Mucosa of descending colon (tissue), 3 donors: ENCODE data around the gene PRKACA. TPM values are rescaled to one million over a fixed set of nuclear protein-coding genes. Genes with fewer than 3 reads are reported as not detected.

Experiments used
- ATAC-seq: fragments of 200-7000 bp; cut with Tn5 transposase; one replicate; pipeline ENCODE4 v1.9.1; 2020; ENCODE audit warnings: mild to moderate bottlenecking, moderate library complexity
- DNase-seq, 3 donors: peaks; one replicate each; pipeline ENCODE4 v3.0.0-alpha.2; 2020
- H3K36me3 ChIP-seq: fragments of 200-600 bp; one replicate; pipeline ENCODE4 v1.8.0; 2021; ENCODE audit warnings: low read depth, mild to moderate bottlenecking
- H3K4me1 ChIP-seq: fragments of 200-600 bp; one replicate; pipeline ENCODE4 v1.8.0; 2021; ENCODE audit warnings: low read depth, mild to moderate bottlenecking
- H3K4me3 ChIP-seq: fragments of 200-600 bp; one replicate; pipeline ENCODE4 v1.8.0; 2021; ENCODE audit warnings: mild to moderate bottlenecking
- H3K9me3 ChIP-seq: fragments of 200-600 bp; one replicate; pipeline ENCODE4 v1.8.0; 2021; ENCODE audit warnings: mild to moderate bottlenecking
- intact Hi-C, 2 donors: fragments of 100-400 bp; cut with DNase I in 1 of 2; cut with micrococcal nuclease in 1 of 2; formaldehyde crosslinking; loops; one replicate each; pipeline versions ENCODE4 v1.11.0 to v1.11.1; 2022; cut with DNase I, micrococcal nuclease
- total RNA-seq, 3 donors: library from RNA; stranded (reverse); fragmentation: NEBNext Ultra II Directional in 2 of 3; extraction: Animal tissue kit (Norgen Biotek cat#: 25700) in 2 of 3; gene quantifications; one replicate each; pipeline versions ENCODE4 v1.2.1 to v1.2.4, GENCODE V29; 2021 to 2023
- TF ChIP-seq, protein P1 (sequence below): fragments of 200-600 bp; IDR thresholded peaks from one replicate; pipeline ENCODE4 v1.8.0; 2022; ENCODE audit warnings: antibody characterized with exemption, mild to moderate bottlenecking
- donor health status: DM: no; HTN: no; CAD: no; lungs with moderate emphysema.
- donor health status: DM: no; HTN: no; CAD: no.
- donor health status: DM: no; HTN: yes; CAD: no.

PRKACA gene
- total RNA-seq, 3 donors from 2014 or later: 75.4 to 100 (median 89.1) TPM

DNA sequence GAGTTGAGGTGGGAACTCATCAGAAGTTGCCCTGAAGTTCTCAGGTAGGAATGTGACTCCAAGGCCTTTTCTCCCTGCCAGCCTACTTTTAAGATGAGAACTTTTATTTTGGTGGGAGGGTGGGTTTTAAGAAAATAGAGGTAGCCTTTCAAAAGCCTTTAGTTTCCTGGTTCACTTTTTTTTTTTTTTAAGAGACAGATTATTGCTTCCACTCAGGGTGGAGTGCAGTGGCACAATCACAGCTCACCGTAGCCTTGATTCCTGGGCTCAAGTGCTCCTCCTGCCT, 34.9 kb downstream of the PRKACA start:
- H3K36me3 ChIP-seq: peaks cover 4% of the 10 kb centered on the region
- TF ChIP-seq, protein P1, sequence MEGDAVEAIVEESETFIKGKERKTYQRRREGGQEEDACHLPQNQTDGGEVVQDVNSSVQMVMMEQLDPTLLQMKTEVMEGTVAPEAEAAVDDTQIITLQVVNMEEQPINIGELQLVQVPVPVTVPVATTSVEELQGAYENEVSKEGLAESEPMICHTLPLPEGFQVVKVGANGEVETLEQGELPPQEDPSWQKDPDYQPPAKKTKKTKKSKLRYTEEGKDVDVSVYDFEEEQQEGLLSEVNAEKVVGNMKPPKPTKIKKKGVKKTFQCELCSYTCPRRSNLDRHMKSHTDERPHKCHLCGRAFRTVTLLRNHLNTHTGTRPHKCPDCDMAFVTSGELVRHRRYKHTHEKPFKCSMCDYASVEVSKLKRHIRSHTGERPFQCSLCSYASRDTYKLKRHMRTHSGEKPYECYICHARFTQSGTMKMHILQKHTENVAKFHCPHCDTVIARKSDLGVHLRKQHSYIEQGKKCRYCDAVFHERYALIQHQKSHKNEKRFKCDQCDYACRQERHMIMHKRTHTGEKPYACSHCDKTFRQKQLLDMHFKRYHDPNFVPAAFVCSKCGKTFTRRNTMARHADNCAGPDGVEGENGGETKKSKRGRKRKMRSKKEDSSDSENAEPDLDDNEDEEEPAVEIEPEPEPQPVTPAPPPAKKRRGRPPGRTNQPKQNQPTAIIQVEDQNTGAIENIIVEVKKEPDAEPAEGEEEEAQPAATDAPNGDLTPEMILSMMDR: no peak
- ATAC-seq (no peak), DNase-seq (peak in 1 of 3 donors; percentile 35)
- H3K9me3 ChIP-seq: no peaks in the 10 kb centered on the region
- no peak overlapping the region for H3K4me3 ChIP-seq
- intact Hi-C loops: no loop called here
- peaks cover 20% of the 10 kb centered on the region for H3K4me1 ChIP-seq

DNA sequence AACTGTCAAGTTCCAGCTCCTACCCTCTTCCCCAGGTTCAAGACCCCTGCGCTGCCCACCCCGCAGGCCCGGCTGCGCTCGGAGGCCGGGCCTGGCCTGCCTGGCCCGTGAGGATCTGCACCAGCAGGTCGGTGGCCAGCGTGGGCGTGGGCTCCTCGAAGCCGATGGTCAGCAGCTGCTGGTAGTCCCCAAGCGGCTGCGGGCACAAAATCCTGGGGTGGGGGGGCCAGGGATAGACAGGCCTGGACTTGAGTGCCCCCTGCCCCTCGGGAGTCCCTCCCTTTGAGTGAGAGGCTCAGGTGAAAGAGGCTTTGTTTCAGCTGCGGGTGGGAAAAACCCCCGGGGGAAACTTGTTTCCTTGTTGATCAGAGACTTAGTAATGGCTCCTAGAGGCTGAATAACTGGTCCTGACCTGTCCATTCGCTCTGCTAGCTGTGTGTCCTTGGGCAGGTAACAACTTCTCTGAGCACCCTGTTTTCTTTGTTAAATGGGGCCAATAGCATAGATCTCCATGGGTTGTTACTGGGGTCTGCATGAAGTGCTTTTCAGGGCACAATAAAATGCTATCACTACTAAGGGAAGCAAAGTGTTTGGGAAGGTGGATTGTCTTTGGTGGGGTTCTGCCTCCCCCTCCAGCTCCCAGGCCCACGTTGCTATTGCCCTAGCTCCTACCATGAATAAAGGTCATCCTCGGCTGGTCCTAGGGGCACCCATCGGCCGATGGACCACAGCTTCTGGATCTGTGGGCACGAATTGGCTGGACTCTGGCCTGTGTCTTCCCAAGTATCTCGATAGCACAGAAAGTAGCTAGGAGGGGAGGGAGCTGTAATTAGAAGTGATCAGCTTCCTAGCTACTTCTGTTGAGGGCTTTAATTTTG, 35.5 kb downstream of the PRKACA start:
- Histone ChIP-seq H3K4me1 (peaks cover 20% of the 10 kb centered on the region), H3K9me3 (no peaks in the 10 kb centered on the region), H3K4me3 (peak overlapping the region; percentile 63), H3K36me3 (peaks cover 4% of the 10 kb centered on the region)
- peak; percentile 34 for ATAC-seq
- intact Hi-C loops: no loop called here
- TF ChIP-seq, protein P1: no peak
- peak; percentile 31 to 84 (median 63) for DNase-seq

- peaks cover 22% of the 10 kb centered on the region for H3K4me1 ChIP-seq
- ATAC-seq (peak; percentile 91), DNase-seq (peak; percentile 99)
- H3K36me3 ChIP-seq: peaks cover 4% of the 10 kb centered on the region
- TF ChIP-seq, protein P1: no peak
- peak overlapping the region; percentile 63 for H3K4me3 ChIP-seq
- H3K9me3 ChIP-seq: no peaks in the 10 kb centered on the region
- intact Hi-C loops: no loop called here
Observed at GRCh38 chr19:14080887-14081796, 36.4 kb downstream of the PRKACA start.

GRCh38 chr19:14078411-14078810, 39.2 kb downstream of the PRKACA start:
- Histone ChIP-seq H3K4me3 (no peak overlapping the region), H3K9me3 (no peaks in the 10 kb centered on the region), H3K36me3 (peaks cover 4% of the 10 kb centered on the region), H3K4me1 (peaks cover 27% of the 10 kb centered on the region)
- ATAC-seq (no peak), DNase-seq (no peak)
- TF ChIP-seq, protein P1: no peak
- intact Hi-C loops: loop anchor here in 1 of 2 donors (10.0 kb wide), 1 partner anchor 194 kb away; no protein-coding TSS in a partner anchor

- Histone ChIP-seq H3K4me3 (peak overlapping the region; percentile 61), H3K9me3 (no peaks in the 10 kb centered on the region), H3K4me1 (peaks cover 11% of the 10 kb centered on the region), H3K36me3 (no peaks in the 10 kb centered on the region)
- TF ChIP-seq, protein P1: no peak
- ATAC-seq: peak; percentile 54
- peak; percentile 79 to 84 (median 83) for DNase-seq
- intact Hi-C loops: loop anchor here (5.0 to 10.0 kb wide), 2 partner anchors 189 to 192 kb away; no protein-coding TSS in a partner anchor
Observed at GRCh38 chr19:14073925-14074838, 43.4 kb downstream of the PRKACA start.
